Thoracic aorta (tissue), 2 donors: ENCODE results near the gene SPAG7. TPM values are rescaled to one million over a fixed set of nuclear protein-coding genes. Genes with fewer than 3 reads are reported as not detected.

ENCODE experiments used
- ATAC-seq: fragments of 150-250 bp; one replicate; pipeline ENCODE4 v1.8.0; 2017; ENCODE audit warnings: low read depth; ENCODE audit not compliant: insufficient number of reproducible peaks, low FRiP score
- DNase-seq: peaks from one replicate; pipeline ENCODE4 v3.0.0-alpha.2; 2020; ENCODE audit warnings: low spot score
- H3K27ac ChIP-seq, 2 donors: fragments of 200-600 bp; sonication (generic); 1 replicate in 1 of 2; 2 replicates in 1 of 2; pipeline ENCODE4 v1.5.1; 2016; ENCODE audit warnings: mild to moderate bottlenecking in 2 of 2, moderate library complexity in 2 of 2
- H3K27me3 ChIP-seq: fragments of 200-600 bp; sonication (generic); replicated peaks from 2 replicates; pipeline ENCODE4 v1.6.0; 2016; ENCODE audit warnings: mild to moderate bottlenecking; ENCODE audit not compliant: insufficient read depth
- H3K36me3 ChIP-seq: fragments of 200-600 bp; sonication (generic); one replicate; pipeline ENCODE4 v1.5.1; 2016
- H3K4me1 ChIP-seq, 2 donors: fragments of 200-600 bp; sonication (generic); 1 replicate in 1 of 2; 2 replicates in 1 of 2; pipeline versions ENCODE4 v1.5.1 to v1.6.0; 2016; ENCODE audit warnings: low read depth in 2 of 2, mild to moderate bottlenecking in 1 of 2; ENCODE audit not compliant: control insufficient read depth in 1 of 2
- H3K4me3 ChIP-seq: fragments of 200-600 bp; sonication (generic); 2 replicates; pipeline ENCODE4 v1.5.1; 2016; ENCODE audit warnings: mild to moderate bottlenecking
- H3K9me3 ChIP-seq: fragments of 200-600 bp; sonication (generic); 2 replicates; pipeline ENCODE4 v1.5.1; 2016
- CTCF ChIP-seq: fragments of 200-600 bp; sonication (generic); IDR thresholded peaks from one replicate; pipeline ENCODE4 v1.5.1; 2019; ENCODE audit warnings: antibody characterized with exemption
- total RNA-seq, 2 donors: library from RNA; depleted of rRNA; stranded (reverse); fragments of >200 nt; gene quantifications; one replicate each; pipeline versions ENCODE4 v1.1.0 to v1.2.3, GENCODE V29; 2016

The SPAG7 gene
- total RNA-seq, 2 donors from 2014 or later: 32.3 to 43.1 TPM

- DNase-seq: no peak
- Histone ChIP-seq H3K27ac (no peak overlapping the region), H3K9me3 (no peaks in the 10 kb centered on the region), H3K36me3 (peaks cover 10% of the 10 kb centered on the region), H3K4me1 (peaks cover 12 to 28% of the 10 kb centered on the region in 2 donors), H3K27me3 (no peaks in the 10 kb centered on the region), H3K4me3 (no peak overlapping the region)
- no peak for TF ChIP-seq CTCF
- no peak for ATAC-seq
Measured at GRCh38 chr17:4955091-4955490, 12.5 kb downstream of the SPAG7 start.

GRCh38 chr17:4953451-4953961, 14.1 kb downstream of the SPAG7 start:
- Histone ChIP-seq H3K9me3 (no peaks in the 10 kb centered on the region), H3K4me3 (no peak overlapping the region), H3K36me3 (no peaks in the 10 kb centered on the region), H3K27ac (peak overlapping the region; percentile 60 to 73), H3K27me3 (no peaks in the 10 kb centered on the region), H3K4me1 (peaks cover 12 to 28% of the 10 kb centered on the region in 2 donors)
- no peak for TF ChIP-seq CTCF
- DNase-seq (no peak), ATAC-seq (no peak)

- Histone ChIP-seq H3K4me3 (no peak overlapping the region), H3K36me3 (no peaks in the 10 kb centered on the region), H3K4me1 (peaks cover 12 to 29% of the 10 kb centered on the region in 2 donors), H3K27me3 (no peaks in the 10 kb centered on the region), H3K9me3 (no peaks in the 10 kb centered on the region), H3K27ac (peak overlapping the region in 1 of 2 donors; percentile 97)
- TF ChIP-seq CTCF: no peak
- DNase-seq (no peak), ATAC-seq (no peak)
Measured at GRCh38 chr17:4951486-4951885, 16.1 kb downstream of the SPAG7 start.

GRCh38 chr17:4950746-4951204, 16.8 kb downstream of the SPAG7 start, which contains the start of gene ENO3:
Gene ENO3, plus strand, starts transcription at chr17:4951119. Its CDS starts 711 bp downstream, at chr17:4951830.
- DNase-seq: no peak
- ATAC-seq: no peak
- peak within 1 kb of the TSS; percentile 93 to 97 for H3K27ac ChIP-seq
- H3K9me3 ChIP-seq: no peaks in the 10 kb centered on the region
- no peaks in the 10 kb centered on the region for H3K36me3 ChIP-seq
- H3K4me1 ChIP-seq: peaks cover 17 to 36% of the 10 kb centered on the region in 2 donors
- no peaks in the 10 kb centered on the region for H3K27me3 ChIP-seq
- no peak for TF ChIP-seq CTCF
- H3K4me3 ChIP-seq: peak within 1 kb of the TSS; percentile 76

- Histone ChIP-seq H3K4me3 (peak overlapping the region; percentile 76), H3K27ac (peak overlapping the region; percentile 93 to 97), H3K36me3 (peaks cover 3% of the 10 kb centered on the region), H3K27me3 (no peaks in the 10 kb centered on the region), H3K4me1 (peaks cover 22 to 42% of the 10 kb centered on the region in 2 donors), H3K9me3 (no peaks in the 10 kb centered on the region)
- no peak for TF ChIP-seq CTCF
- no peak for ATAC-seq
- DNase-seq: no peak
Measured at GRCh38 chr17:4950075-4950745, 17.4 kb downstream of the SPAG7 start.
